ENCODE data around the gene TTLL8.

TTLL8 gene

DNA sequence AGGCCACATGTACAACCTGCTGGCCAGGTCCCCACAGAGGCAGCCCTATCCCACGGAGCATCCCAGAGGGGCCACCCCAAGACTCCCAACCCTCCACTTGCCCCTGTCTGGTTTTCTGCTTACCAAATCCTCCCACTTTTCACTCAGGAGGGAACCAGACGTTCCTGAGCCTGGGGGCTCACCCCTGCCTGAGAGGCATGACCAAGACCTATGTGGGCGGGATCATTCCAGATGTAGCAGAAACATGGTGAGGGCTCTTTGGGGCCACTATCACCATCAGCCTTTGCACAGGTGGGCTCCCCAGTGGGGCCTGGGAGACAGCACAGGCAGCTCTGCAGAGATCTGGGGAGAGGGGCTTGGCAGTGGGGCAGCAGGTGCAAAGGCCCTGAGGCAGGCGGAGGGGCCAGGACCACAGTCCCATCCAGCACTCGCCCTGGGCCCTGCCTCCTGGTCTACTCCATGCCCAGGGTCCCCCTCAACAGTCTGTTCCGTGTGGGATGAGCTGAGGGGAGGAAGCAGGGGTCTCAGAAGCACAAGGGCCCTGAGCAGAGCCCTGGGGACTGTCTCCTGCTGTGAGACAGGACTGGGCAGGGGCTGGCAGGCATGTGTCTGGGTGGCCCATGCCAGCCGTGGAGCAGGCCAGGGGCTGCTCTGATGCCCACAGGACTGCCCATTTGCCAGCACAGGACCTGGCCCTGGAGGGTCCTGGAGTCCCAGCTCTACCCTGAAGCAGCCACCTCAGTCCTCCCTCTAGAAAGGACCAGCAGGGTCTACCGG lies 88.2 kb downstream of the TTLL8 start:
- Histone ChIP-seq H3K9ac (ENCODE audit: low read length) (no peak overlapping the region), H3K4me2 (ENCODE audit: low read length) (no peak overlapping the region), H2AK5ac (ENCODE audit: low read length) (no peak overlapping the region), H3K4me1 (ENCODE audit: control insufficient read depth, low read depth, low read length) (no peaks in the 10 kb centered on the region), H3K4me3 (ENCODE audit: low read length) (no peak overlapping the region), H3K18ac (ENCODE audit: low read length) (no peak overlapping the region), H2BK5ac (ENCODE audit: low read length) (no peak overlapping the region), H3K79me2 (ENCODE audit: control insufficient read depth, insufficient read depth, low read length) (no peaks in the 10 kb centered on the region), H3K36me3 (ENCODE audit: control insufficient read depth, insufficient read depth, low read length) (no peaks in the 10 kb centered on the region), H2BK15ac (replicated peaks; ENCODE audit: low read depth) (no peak overlapping the region), H4K8ac (ENCODE audit: low read depth, low read length) (no peak overlapping the region), H2BK120ac (ENCODE audit: low read depth, low read length) (no peak overlapping the region), H3K27ac (ENCODE audit: low read depth, low read length) (no peak overlapping the region), H4K5ac (ENCODE audit: low read length) (no peak overlapping the region), H3K23ac (ENCODE audit: low read length) (no peak overlapping the region), H3K56ac (ENCODE audit: low read length) (no peak overlapping the region), H3K79me1 (ENCODE audit: low read length) (no peaks in the 10 kb centered on the region), H3K4ac (ENCODE audit: low read depth, low read length) (no peak overlapping the region), H3K27me3 (ENCODE audit: insufficient read depth, low read length, poor library complexity) (peaks cover 6% of the 10 kb centered on the region)
- WGBS (ENCODE audit: extremely low coverage, insufficient coverage, low lambda C conversion rate) = no CpG with 5 or more reads among the region's 8 CpGs
- DNase-seq = no peak

DNA sequence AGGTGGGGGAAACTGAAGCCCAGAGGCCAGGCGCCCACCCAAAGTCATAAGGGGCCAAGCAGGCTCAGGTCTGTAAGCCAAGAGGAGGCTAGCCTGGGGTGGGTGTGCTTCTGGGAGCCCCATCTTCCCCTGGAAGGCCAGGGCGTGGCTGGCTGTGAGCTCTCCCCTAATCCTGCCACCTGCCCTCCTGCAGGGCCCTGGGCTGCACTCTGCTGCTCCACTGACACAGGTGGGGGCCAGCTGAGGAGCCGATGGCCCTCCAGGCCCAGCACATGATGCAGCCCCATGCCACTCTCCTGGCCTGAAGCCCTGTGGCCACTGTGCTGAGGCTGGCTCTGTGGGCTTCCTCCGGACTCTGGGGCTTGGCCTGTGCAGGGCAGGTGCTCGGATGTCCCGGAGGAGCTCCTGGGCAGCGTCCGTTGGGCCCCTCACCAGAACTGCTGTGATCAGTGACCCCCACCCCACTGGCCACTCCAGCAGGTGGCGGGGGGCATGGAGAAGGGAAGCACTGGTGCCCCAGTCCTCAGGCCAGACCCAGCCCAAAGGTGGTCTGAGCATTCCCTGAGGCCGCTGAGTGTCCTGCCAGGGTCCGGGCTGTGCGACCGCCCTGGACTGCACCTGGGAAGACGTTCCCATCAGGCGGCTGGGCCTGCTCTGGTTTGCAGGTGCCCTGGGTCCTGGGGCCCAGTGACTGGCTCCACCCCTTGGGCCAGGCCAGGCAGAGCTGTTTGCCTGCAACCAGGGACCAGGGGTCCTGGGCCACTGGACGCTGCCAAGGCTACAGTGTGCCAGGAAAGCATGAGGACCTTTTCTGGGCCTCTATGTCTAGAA lies 89.1 kb downstream of the TTLL8 start:
- H3K4ac ChIP-seq (ENCODE audit: low read depth, low read length) = no peak overlapping the region
- no CpG with 5 or more reads among the region's 16 CpGs for WGBS (ENCODE audit: extremely low coverage, insufficient coverage, low lambda C conversion rate)
- H3K27me3 ChIP-seq (ENCODE audit: insufficient read depth, low read length, poor library complexity) = peaks cover 6% of the 10 kb centered on the region
- H3K79me1 ChIP-seq (ENCODE audit: low read length) = no peaks in the 10 kb centered on the region
- H3K4me1 ChIP-seq (ENCODE audit: control insufficient read depth, low read depth, low read length) = no peaks in the 10 kb centered on the region
- H3K27ac ChIP-seq (ENCODE audit: low read depth, low read length) = no peak overlapping the region
- no peak overlapping the region for H3K4me3 ChIP-seq (ENCODE audit: low read length)
- no peak overlapping the region for H3K4me2 ChIP-seq (ENCODE audit: low read length)
- no peak overlapping the region for H2BK15ac ChIP-seq (replicated peaks; ENCODE audit: low read depth)
- no peak for DNase-seq
- no peak overlapping the region for H4K8ac ChIP-seq (ENCODE audit: low read depth, low read length)
- no peak overlapping the region for H3K9ac ChIP-seq (ENCODE audit: low read length)
- H3K23ac ChIP-seq (ENCODE audit: low read length) = no peak overlapping the region
- no peak overlapping the region for H2BK120ac ChIP-seq (ENCODE audit: low read depth, low read length)
- H2AK5ac ChIP-seq (ENCODE audit: low read length) = no peak overlapping the region
- no peak overlapping the region for H2BK5ac ChIP-seq (ENCODE audit: low read length)
- H3K79me2 ChIP-seq (ENCODE audit: control insufficient read depth, insufficient read depth, low read length) = no peaks in the 10 kb centered on the region
- no peaks in the 10 kb centered on the region for H3K36me3 ChIP-seq (ENCODE audit: control insufficient read depth, insufficient read depth, low read length)
- H3K18ac ChIP-seq (ENCODE audit: low read length) = no peak overlapping the region
- H4K5ac ChIP-seq (ENCODE audit: low read length) = no peak overlapping the region
- no peak overlapping the region for H3K56ac ChIP-seq (ENCODE audit: low read length)
